ENCODE measurements around the gene NEK4.

NEK4 gene

DNA sequence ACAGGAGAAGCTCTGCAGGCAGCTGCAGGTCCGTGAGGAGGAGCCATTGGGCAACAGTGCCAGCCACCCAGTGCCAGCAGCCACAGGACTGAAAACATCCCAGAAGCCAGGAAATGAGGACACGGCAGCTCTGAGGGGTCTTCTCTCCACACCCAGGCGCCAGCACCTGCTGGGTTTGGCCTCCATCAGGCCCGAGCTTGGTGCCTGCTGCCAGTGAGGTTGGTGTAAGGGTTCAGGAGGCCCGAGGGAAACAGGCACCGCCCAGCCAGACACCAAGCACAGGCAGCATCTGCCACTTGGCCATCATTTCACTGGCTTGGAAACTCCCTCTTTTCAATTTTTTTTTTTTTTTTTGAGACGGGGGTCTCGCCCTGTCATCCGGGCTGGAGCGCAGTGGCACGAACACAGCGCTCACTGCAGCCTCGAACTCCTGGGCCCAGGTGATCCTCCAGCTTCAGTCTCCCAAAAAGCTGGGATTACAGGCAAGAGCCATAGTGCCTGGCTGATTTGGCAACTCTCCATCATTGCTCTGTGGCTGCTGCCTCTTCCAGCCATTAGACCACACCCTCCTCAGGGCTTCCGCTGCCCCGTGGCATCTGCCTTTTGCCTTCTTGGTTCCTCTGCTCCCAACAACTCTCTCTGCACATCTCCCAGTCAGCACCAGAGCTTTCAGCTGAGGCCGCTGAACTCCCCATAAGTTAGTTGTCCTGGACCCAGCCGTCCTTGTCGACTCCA, 22.4 kb upstream of the NEK4 start:
- DNase-seq: no peak

DNA sequence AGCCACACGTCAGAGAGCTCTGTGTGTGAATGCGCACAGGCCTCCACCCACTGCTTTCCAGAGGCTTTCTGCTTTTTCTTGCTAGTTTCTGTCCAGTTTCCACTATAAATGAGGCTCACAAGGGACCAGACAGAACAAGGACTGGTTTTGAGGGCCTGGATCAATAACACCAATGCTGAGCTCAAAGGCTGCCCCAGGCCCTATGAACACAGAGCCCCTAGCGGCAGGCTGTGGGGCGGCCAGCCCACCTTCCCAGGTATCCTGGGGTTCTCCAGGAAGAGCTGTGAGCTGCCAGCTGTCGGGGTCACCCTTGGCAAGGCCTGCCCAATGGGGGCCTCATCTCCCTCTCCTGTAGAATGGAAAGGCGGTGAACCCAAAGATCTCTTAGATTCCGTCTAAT, 21.7 kb upstream of the NEK4 start:
- no peak for DNase-seq

GRCh38 chr3:52791928-52792327, 21.2 kb upstream of the NEK4 start:
- no peak for DNase-seq

DNA sequence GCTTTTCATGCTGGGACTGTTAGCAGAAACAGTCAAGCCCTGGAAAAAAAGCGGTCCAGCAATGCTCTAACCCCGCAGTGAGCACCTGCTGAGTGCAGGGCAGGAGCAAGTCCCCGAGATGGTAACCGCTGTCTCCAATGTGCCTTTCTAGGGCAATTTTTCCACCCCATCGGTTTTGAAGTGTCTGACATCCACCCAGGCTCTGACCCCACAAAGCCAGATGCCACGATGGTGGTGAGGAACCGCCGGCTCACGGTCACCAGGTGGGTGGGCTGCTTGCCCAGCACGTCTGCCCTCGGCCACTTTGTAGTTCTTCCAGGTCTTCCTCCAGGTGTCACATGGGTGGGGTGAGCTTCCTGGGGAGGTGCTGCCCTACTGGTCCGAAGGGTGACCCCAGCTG, 20.6 kb upstream of the NEK4 start:
- no peak for DNase-seq

GRCh38 chr3:52790741-52791140, 20.0 kb upstream of the NEK4 start:
- DNase-seq: no peak

DNA sequence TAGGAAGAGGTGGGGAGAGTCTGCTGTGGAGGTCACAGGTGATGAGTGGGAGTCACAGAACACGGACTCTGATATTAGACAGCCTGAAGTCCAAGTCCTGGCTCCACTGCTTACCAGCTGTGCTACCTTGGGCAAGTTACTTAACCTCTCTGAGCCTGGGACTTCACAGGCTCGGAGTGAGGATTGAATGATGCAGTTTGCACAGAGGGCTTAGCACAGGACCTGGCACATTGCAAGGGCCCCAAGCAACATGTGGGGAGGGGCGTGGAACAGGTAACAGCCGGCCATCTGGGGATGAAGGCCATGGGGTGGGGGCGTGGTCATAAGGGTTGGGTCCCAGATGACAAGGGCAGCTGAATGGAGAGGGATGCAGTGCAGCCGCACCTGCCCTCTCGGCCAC, 19.6 kb upstream of the NEK4 start:
- DNase-seq: no peak

- DNase-seq: no peak
Measured at GRCh38 chr3:52789746-52790040, 19.0 kb upstream of the NEK4 start.

DNA sequence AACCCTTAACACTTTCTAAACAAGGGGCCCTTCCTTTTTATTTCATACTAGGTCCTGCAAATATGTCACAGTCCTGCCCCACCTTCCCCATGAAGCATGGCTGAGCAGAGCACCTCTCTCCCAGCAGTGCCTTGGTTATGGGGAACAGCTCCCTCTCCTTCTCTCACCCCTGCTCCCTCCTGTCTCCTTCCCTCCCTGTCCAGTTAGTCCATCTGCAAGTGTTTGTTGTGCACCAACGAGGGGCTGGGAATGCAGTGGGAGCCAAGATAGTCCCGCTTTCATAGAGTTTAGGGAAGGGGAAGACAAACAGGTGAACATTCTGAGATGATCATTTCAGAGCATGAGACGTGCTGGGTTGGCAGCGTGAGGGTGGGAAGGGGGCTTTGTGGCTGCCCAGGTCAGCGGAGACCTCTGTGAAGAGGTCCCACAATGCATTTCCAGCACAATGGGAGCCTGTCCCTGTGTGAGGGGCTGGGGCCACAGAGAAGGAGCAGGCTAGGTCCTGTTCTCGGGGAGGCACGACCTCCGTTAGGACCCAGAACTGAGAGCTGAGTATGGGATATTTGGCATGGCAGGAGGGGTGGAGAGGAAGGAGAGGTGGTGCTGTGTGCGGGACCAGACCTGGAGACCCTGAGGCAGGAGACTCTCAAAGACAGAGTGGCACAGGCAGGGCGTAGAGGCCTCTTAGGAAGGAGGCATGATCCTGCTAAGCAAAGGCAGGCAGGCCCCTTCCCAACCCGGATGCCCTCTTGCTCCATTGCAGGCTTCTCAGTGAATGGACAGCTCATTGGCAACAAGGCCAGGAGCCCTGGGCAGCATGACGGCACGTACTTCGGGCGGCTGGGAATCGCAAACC, 18.4 kb upstream of the NEK4 start:
- DNase-seq: no peak

DNA sequence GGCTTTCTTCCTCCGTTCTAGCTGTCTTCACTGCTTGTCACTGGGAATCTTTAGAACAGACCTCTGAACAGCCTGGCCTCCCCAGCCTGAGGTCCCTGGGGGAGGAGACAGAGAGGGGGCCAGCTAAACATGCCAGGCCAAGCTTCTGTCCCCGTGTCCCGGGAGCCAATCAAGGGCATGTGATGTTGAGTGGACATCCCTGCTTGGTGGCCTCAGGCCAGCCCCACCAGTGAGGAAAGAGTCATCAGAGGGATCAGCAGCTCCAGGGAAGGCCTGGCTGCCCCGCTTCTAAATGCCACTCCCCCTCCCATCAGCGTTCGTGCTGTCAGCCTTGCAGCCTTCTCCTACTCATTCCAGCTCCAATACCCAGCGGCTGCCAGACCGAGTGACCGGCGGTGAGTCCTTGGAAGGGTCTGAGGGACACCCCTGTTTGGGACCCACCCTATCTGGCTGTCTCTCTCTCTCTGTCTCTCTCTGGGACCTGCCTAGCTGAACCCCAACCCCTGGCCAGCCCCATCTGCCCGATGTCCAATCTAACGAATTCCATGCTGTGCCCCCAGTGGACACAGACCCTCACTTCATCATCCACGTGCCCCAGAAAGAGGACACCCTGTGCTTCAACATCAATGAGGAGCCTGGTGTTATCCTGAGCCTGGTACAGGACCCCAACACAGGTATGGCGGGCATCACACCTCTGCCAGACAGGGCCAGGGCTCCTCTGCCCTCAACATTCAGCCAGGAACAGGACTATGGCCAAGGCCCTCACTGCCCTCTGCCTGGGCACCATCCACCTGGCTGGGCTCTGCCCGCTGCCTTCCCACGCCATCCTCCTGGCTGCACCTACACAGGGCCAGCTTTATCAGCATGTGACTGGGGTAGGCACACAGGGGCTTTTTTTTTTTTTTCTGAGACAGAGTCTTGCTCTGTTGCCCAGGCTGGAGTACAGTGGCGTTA, 17.2 kb upstream of the NEK4 start:
- no peak for DNase-seq

- no peak for DNase-seq
Measured at GRCh38 chr3:52787246-52787645, 16.5 kb upstream of the NEK4 start.

- no peak for DNase-seq
Measured at GRCh38 chr3:52786330-52787215, 15.8 kb upstream of the NEK4 start.

GRCh38 chr3:52784931-52785590, 14.3 kb upstream of the NEK4 start:
- DNase-seq: no peak

DNA sequence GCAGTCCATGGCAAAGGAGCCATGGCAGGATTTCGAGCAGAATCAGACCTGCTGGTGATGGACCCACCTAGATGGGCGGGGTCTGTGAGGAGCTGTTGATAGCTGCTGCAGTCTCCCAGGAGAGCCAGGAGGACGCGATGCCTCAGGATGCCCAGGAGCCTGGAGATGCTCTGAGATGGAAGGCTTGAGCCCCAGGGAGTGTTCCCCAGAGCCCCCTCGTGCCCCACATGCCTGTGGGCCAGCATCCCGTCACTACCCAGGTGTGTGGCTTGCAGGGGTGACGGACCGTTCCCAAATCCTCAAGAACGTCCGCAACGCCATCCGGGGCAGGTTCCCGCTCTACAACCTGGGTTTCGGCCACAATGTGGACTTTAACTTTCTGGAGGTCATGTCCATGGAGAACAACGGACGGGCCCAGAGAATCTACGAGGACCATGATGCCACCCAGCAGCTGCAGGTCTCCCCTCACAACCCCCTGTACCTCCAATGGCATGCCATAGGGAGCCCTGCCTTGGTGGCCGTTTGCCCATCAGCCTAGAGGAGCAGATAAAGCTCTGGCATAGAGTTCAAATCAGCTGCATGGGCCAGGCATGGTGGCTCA, 13.4 kb upstream of the NEK4 start:
- no peak for DNase-seq

DNA sequence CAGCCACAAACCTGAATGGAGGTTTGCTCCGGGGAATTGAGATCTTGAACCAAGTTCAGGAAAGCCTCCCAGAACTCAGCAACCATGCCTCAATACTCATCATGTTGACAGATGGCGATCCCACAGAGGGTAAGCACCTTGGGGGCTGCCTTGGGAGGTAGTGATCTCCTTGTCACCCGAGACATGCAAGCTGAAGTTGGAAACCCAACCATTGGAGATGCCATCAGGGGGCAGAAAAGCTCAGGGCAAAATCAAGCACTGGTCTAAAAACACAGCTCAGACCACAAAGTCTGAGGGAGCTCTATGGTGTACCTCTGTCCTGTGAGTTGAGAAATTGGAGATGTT, 12.4 kb upstream of the NEK4 start:
- DNase-seq: no peak

GRCh38 chr3:52782412-52783210, 11.9 kb upstream of the NEK4 start:
- no peak for DNase-seq

- DNase-seq: no peak
Measured at GRCh38 chr3:52781741-52782140, 11.0 kb upstream of the NEK4 start.

DNA sequence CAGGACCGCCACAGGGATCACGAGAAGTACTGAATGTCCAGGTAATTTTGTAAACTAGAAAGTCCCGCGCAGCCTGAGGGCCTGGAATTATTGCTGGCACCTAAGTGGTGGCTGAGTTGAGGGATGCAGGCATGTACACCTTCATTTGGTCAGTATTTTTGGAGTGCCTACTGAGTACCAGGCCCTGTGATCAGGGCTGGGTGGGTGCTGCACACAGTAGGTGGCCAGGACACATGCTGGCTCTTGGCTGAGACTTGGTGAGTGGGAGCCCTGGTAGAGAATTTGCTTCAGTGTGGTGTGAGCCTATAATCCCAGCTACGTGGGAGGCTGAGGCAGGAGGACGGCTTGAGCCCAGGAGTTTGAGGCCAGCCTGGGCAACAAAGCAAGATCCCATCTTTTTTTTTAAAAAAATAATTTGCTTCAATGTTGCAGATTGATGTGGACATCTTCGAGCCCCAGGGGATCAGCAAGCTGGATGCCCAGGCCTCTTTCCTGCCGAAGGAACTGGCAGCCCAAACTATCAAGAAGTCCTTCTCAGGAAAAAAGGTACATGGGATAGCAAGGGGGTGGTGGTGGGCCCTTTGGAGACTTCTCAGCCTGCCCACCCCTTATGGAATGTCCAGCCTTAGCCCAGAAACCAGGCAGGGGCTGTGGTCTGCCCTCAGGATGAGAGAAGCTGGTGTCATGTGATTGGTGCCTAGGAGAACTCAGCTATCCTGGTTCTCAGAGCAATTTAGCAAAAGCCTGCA, 9.3 kb upstream of the NEK4 start:
- no peak for DNase-seq

DNA sequence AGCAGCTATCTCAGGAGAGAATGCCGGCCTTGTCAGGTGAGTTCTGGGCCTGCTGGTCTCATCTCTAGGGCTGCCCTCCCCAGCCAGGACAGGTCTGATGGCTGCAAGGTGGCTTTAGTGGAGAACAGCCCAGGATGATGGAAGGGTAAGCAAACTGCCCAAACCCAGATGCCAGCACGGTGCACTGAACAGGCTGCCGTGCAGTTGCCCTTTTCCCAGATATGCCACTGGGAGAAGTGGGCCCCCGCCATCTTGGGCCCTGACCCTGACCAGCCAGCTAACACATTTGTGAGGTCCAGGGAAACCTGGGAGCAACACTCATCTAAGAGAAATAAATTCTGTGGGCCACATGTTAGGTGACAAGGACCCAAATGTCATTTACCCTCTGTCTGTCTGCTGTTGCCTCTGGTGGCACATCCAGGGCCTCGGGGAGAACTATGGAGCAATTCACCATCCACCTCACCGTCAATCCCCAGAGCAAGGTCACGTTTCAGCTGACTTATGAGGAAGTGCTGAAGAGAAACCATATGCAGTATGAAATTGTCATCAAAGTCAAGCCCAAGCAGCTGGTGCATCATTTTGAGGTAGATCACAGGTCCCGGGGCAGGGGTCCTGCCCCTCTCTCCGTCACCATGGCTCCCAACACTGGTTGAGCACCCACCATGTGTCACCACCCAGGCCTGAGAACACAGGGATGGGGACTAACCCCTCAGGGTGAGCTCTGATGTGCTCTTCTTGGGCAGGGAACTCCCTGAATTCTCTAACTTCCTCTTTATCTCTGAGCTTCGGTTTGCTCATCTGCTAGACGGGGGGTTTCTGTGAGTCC, 8.5 kb upstream of the NEK4 start:
- DNase-seq: no peak
